GM21528 (cell line): ENCODE data around the gene ENTR1.

Experiments
- ATAC-seq: cut with Tn5 transposase; IDR thresholded peaks from one replicate; pipeline ENCODE4 v1.9.1; 2021; ENCODE audit warnings: mild to moderate bottlenecking, moderate library complexity; ENCODE audit not compliant: unreplicated experiment, low FRiP score

Gene ENTR1, protein sequence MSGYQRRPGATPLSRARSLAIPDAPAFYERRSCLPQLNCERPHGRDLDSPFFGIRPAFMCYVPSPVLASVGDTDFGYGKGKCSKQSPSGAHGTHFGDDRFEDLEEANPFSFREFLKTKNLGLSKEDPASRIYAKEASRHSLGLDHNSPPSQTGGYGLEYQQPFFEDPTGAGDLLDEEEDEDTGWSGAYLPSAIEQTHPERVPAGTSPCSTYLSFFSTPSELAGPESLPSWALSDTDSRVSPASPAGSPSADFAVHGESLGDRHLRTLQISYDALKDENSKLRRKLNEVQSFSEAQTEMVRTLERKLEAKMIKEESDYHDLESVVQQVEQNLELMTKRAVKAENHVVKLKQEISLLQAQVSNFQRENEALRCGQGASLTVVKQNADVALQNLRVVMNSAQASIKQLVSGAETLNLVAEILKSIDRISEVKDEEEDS

DNA sequence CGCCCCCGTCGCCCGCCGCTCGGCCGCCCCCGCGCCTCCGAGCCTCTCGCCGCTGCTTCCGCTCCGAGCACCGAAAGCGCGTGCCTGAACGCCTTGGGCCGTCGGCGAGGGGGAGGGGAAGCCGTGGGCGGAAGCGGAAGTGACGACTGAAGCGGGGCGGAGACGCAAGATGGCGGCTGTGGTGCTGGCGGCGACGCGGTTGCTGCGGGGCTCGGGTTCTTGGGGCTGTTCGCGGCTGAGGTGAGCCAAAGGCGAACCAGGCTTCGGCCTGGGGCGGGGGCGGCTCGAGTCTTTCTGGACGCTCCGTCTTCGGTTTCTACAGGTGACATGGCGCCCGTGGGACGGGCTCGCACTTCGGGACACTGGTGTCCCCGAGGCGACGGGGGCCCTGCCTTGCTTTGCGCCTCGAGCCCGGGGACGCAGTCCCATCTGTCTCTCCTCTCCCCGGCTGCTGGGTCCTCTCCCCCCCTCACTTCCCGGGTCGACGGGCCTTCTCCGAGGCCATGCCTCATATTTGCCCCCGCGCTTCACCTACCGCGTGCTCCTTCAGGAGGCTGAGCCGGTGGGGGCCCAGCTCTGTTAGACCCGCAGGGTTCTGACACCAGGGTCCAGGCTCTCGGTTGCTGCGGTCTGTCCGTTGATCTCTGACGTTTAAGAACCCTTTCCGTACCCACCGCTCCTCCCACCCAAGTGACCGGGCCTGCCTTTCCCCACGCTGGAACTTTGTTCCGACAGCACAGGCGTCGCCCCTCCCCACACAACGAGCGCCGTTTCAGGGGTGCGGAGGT, at the start of gene ENTR1, which contains the start of gene PMPCA:
Gene ENTR1 (minus strand): TSS at position 115 of the 788 bp plus-strand sequence. CDS start 217 bp downstream, outside the sequence.
Gene PMPCA (plus strand): TSS at position 159 of the 788 bp plus-strand sequence. CDS start 11 bp downstream, at position 170.
- peak; percentile 70 for ATAC-seq

DNA sequence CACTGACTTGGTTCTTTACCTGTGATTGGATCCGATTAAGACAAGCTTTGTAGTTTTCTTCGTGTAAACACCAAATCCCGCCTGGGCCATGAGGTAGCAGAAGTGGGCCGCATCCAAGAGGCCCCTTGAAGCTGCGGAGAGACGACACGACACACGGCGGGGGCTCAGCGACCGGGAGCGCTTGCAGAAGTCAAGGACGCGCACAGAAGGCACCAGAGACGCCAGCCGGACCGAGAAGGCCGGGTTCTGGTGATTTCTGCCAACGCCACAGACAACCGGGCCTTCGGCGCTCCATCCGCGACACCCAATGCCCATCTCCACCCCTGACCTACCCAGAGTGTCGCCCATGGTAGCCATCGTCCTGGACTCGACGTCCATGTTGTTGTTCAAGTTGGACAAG, 49.0 kb upstream of the ENTR1 start:
- no peak for ATAC-seq

GRCh38 chr9:136457326-136457725, 46.9 kb upstream of the ENTR1 start:
- ATAC-seq = no peak

- no peak for ATAC-seq
These were observed 45.8 kb upstream of the ENTR1 start for GRCh38 chr9:136456258-136456657.

GRCh38 chr9:136455043-136456002, 44.9 kb upstream of the ENTR1 start:
- no peak for ATAC-seq

GRCh38 chr9:136454026-136454796, 43.8 kb upstream of the ENTR1 start:
- ATAC-seq = no peak

- ATAC-seq = no peak
These were observed 42.9 kb upstream of the ENTR1 start for GRCh38 chr9:136453326-136453725.

DNA sequence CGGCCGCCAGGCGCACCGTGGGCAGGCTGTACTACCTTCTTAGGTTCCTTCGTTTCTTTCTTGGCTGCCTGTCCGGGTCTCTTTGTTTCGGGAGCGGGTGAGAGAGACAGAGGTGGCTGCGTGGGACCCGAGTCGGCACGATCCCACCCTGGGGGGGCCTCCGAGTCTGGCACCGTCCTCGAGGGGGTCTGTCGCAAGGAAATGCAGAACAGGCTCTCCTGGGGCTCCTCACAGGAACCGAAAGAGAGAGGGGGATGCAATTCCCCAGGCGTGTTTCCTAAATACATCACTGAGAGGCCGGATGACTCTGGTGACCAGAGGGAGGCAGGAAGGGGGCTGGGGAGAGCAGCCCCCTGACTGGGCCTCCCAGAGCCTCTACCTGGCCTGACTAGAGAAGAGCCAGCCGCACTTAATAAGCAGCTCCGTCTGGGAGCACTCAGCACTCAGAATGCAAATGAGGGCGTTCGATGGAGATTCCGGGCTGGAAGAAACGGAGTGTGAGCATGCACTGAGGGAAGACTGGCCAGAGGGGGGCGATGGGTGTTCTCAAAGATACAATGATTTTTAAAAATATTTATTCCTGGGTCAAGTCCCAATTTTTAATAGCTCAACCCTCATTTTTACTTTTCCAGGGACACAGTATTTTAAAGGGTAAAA, 40.9 kb upstream of the ENTR1 start:
- no peak for ATAC-seq

GRCh38 chr9:136448655-136449054, 38.2 kb upstream of the ENTR1 start:
- ATAC-seq = no peak

DNA sequence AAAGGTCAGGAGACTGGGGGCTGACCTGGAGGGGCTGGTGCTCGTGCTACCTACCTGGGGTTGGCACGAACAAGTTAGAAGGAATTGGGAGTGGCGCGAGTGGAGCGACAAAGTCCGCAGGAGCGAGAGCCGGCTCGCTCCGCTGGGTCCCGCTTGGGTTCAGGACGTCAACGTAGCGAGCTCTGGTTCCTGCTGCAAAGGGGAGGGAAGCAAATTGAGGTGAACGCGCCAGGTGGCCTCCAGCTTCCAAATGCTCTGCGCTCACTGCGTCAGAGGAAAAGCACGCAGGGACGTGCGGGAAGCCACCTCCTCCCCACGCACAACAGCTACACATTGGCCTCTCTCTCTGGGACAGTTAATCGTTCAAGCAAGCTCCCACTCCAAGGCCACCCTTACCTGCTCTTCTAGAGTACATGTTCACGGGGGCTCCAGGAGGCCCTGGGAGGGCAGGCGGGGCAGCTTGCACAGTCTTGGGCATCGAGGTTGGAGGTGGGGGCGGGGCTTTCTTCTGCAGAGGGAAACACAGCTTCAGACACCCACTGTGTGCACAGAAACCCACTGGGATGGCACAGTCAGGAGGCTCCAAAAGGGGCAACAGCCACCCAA, 36.9 kb upstream of the ENTR1 start:
- ATAC-seq = no peak

DNA sequence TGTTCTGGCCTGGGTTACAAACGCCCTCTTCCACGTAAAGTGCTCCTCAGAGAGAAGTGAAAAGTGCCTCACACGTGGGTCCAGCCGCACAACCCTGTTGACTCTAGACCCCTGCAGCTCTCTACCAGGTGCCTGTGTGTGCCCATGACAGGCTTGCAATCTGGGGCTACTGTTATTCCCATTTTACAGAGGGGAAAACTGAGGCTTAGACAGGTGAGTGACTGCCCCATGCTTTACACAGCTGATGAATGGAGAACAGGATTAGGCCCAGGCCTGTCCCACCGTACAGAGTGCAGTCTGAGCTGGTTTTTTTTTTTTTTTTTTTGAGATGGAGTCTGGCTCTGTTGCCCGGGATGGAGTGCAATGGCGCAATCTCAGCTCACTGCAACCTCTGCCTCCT, 35.4 kb upstream of the ENTR1 start:
- no peak for ATAC-seq

DNA sequence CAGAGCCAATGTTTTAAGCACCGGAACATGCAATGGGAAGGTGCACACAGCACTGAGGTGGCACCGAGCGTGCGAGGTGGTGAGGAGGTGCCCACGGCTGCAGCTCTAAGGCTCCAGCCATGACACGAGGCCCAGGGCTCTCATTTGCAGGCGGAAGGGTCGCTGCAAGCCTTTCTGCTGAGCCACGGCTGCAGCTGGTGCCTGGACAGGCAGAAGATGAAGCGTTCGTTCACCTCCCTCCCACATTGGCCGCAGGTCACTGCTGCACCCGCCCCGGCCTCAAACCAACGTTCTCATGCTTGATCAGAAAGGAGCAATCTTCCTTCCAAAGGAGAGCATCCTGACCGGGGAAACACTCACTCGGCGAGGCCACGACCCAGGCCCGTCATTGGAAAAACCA, 33.7 kb upstream of the ENTR1 start:
- ATAC-seq = no peak

DNA sequence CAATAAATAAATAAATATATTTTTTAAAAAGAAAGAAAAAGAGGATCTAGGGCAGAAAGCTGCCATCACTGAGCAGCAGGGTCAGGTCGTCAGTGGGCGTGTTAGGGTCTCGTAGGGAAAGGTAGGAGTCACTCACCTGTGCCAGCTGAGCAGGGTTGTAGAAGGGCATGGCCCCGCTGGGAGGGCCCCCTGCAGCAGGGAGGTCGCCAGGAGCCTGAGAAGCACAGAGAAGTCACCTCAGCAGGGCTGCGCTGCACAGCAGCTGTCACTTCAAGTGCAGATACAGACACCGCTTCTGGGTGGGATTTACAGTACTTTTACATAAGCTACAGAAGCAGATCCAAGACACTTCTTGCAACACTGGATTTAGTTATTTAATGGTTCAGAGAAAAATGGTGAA, 33.3 kb upstream of the ENTR1 start:
- ATAC-seq = no peak

DNA sequence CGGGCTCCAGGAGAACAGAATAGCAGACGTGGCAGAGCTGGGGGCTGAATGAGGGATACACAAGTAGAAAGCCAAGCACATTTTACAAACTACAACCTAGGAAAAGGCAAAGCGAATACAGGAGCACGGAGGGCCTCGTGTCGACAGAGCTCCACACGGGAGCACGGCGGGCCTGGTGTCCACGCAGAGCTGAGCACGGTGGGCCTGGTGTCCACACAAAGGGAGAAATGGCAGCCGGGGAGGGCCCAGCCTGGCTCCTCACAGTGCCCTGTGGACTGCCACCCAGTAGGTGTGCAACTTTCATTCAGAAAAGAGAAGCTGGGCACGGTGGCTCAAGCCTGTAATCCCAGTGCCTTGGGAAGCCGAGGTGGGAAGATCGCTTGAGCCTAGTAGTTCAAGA, 32.7 kb upstream of the ENTR1 start:
- ATAC-seq = no peak

GRCh38 chr9:136442265-136442664, 31.9 kb upstream of the ENTR1 start:
- ATAC-seq = no peak

DNA sequence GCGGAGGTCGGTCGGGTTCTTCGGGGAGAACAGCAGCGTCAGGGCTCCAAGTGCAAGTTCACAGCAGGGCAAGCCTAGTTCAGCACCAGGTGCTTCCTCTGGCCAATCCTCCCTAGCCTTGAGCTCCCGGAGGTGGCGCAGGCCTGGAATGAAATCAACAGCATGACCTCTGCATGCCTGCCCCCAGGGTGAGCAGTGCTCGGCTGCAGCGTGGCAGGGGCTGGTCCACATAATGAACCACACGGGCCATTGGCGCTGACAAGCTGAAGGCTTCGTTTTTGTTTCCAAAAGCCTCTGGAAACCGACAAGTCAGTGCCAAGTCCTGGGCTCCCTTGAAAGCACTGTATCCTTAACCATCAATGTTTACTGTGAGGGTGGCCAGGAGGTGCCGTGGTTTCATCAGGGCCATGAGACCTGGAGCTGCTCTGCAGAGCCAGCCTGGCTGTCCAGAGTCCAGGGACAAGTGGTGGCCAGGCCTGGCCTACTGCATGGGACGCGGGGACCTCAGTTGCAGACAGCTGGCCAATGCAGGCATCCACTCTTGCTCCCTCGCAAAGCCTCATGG, 31.3 kb upstream of the ENTR1 start:
- ATAC-seq = no peak

DNA sequence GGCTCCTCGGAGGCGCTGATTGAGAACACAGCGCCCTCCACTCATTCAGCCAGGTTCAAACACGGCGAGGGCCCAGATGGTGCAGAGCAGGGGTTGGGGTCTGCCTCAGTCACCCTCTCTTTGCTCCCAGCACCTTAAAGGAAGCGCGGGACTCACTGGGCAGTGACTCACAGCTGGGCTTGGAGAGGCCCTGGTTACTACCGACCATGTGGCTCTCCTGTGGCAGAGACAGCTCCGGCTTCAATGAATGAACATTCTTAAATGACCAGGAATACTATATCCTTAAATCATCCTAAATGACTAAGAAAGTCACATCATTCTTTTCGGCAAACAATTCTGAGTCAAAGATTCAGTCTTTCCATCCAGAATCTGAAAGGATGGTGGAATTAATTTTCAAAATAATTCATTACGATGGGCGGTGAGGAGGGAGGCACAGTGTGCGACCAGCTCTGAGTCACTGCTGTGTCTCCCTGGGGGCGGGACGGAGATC, 30.8 kb upstream of the ENTR1 start:
- no peak for ATAC-seq
